HG03432 (cell line): ENCODE results near the gene THY1.

Experiments
- ATAC-seq: cut with Tn5 transposase; IDR thresholded peaks from one replicate; pipeline ENCODE4 v1.9.1; 2021; ENCODE audit warnings: mild to moderate bottlenecking, moderate library complexity; ENCODE audit not compliant: unreplicated experiment

THY1 gene

DNA sequence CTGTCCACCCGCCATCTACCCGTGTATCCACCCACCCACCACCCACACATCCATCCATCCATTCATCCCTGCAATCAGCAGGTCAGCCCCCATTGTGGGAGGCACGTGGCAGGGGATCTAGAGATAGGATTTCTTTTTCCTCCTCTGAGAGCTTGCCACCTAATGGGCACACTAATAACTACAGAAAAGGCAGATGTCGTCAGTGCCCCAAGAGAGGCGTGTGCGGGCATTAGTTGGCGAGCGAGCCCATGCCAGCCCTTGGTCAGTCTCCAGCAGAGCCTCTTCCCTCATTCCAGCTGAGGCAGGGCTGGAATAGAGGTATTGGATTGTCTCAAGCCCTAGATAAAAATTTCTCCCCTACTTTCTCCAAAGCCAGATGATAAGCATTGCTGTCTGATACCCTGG lies 51.2 kb downstream of the THY1 start:
- ATAC-seq: no peak

DNA sequence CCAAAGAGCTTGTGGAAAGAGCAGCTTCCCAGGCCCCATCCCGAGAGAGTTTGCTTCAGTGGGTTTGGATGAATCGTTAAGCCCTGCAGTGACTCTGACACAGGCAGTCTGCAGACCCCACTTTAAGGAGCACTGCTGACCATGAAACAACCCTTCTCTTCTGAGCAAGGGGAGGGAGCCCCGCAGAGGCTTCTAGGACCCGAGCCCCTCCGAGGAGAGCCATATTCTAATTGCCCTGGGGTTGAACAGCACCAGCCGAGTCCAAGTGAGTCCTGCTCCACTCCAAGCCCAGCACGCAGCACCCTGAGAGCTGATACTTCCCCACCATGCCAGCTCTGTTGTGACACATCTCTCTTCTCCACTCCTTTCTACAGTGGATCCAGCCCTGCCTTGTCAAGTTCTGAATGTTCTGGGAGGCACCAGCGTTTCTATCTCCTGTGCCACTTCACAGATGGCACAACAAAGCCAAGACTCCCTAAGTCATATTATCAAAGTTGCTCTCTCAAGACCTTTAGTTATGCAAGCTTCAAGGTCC lies 51.8 kb downstream of the THY1 start:
- ATAC-seq: no peak

DNA sequence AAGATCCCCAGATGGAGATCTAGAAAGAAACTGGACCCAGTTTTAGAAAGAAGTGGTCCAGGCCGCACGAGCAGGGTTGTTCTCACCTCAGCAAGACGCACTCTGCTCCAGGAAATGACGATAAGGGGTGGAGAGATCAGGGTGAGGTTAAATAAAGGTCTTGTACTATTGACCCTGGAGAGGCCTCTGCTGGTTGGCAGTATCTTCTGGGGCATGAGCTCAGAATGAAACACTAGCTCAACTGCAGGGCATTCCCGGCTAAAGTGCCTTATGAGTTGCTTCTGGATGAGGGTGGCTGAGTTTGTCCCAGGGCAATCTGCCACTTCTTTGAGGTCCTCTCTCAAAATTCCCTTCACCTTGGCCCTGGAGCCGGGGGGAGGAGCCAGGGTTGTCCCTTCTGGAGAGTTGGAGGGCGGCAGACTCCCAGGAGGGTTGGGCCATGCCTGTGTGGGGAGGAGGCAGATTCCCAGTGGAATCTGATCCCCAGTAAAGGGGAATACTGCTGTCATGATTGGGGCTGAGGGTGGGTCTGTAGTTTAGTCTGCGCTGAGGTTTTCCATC lies 52.4 kb downstream of the THY1 start:
- ATAC-seq: no peak

DNA sequence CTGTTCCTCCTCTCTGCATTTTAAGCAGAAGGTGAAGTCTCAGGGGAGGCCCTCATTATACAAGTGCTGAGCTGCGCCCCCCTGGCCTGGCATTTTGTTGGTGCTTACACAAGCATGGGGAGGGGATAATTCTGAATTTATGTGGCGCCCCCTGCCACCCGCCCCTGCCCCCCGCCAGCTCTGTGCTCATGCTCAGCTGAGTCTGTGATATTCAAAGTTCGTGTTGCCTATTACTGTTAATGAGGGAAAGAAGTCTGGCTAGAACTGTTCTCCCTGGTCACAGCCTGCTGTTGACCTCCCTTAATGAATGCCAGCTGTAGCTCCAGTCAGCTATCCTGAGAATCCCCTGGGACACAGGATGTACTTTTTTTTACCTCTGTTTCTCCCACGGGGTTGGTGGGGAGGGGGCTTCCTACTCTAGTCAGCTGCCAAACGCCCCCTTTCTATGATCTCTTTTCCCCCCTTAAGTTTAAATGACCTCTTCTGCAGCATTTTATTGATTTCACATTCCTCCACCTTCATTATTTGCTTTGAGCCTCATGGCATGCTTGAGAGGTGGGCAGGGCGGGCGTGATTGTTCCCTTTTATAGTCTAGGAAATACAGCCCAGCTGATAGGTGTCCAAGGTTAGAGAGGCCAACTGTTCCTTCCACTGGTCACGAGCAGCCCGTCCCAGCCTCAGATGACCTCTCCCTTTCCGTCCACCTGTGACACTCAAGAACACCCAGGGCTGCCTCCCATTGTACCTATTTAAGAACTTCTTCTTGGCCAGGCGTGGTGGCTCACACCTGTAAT lies 53.6 kb downstream of the THY1 start:
- ATAC-seq: no peak

DNA sequence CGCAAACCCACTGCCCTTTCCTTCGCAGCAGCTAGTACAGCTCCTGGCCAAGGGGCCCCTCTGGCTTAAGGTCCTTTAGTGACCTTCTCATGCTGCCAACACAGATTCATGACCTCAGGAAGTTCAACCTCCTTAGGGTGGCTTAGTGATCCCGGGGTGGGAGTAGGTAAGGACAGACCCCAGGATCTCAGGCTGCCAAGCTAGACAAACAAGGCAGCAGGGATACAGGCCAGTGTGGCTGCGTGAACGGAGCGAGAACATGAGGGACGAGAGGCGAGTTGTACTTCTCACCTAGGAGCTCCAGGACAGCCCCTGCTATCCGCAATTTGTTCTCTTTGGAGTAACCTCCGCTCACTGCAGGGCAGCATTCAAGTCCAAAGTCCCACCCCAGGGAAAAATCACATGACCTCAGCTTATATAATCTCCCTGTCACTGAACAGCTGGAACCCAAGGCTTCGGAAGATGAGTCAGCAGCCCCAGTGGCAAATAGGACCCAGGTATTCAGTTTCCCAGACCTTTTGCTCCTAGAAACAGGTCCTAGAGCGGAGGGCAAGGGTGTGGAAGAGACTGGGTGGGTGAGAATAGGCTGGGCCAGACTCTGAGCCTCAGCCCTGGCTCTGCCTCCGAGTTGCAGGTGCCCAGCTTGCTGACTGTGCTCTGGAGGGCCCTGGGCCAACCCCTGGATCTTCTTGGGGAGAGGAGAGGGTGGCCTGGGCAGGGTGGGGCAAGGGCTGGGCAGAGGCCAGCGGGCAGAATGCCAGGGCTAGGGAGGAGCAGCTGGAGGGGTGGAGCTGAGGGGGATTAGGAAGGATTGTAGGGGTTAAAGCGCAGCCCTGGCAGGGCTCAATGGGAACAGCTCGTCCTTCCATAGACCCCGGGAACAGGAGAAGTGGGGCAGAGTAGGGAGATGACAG lies 54.6 kb downstream of the THY1 start:
- ATAC-seq: no peak

DNA sequence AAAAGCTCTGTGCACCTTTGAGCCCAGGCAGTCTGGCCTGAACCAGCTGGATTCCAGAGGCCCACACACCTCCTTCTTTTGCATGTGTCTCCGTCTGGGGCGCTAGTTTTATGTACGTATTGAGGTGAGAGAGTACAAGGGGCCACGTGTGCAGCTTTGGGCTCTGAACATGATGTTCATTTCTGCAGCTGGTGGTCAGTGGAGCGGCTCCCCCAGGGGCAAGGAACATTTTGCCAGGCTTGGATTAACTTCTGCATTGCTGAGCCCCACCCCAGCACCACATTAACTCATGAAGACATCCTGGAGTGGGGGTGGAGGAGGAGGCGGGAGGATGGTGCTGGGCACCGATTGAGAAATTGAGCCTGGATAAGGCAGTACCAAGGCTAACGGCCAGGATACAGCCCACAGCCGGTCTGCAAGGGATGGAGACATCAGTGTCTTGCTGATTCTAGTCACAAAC lies 55.3 kb downstream of the THY1 start:
- ATAC-seq: no peak
